Stimulated activated naive CD4-positive, alpha-beta T cell treated with Interleukin-2 at 50 U/mL for 16 hours (primary cell): ENCODE results near the gene PGP.
"Not testable (repeated sequence)": the region's sequence is repeated elsewhere in the genome, so short reads cannot be mapped to it uniquely, and the experiment has no call there.

Experiments used
- DNase-seq: peaks from one replicate; lab custom pipeline; 2025; lab: John Stamatoyannopoulos, UW

The PGP gene

DNA sequence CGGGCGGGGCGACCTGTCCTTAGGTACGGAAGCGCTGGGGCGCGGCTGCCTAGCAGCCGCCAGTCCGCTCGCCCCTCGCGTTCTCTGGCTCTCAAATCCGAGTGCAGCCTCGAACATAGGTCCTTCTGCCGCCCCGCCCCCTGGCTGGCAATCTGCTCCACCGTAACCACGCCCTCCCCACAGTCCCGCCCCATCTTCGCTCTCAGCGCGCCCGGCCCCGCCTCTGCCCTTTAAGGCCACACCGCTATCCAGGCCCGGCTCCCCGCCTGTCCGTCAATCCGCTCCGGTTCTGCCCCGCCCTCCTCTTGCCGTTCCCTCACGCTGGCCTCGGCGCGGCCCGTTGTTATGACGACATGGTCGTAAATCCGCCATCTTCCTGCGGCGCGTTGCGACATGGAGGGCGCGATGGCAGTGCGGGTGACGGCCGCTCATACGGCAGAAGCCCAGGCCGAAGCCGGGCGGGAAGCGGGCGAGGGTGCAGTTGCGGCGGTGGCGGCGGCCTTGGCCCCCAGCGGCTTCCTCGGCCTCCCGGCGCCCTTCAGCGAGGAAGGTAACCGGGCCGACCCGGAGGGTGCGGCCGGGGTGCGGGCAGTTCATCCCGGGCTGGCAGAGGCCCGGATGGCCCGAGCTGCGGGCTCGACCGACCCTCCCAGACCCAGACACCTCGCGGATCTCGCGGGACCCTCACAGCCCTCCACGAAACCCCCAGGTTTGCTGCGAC, 8.7 kb upstream of the PGP start, which contains the start of gene E4F1:
Gene E4F1 (plus strand): TSS at position 371 of the 721 bp plus-strand sequence. CDS start 23 bp downstream, at position 394.
- DNase-seq: peak; percentile 100

- no peak for DNase-seq
Observed at GRCh38 chr16:2216330-2216729, 1.7 kb upstream of the PGP start.

GRCh38 chr16:2213817-2214718, 572 bp downstream of the PGP start:
- no peak for DNase-seq

GRCh38 chr16:2212362-2213324, 2.0 kb downstream of the PGP start:
- DNase-seq: no peak

DNA sequence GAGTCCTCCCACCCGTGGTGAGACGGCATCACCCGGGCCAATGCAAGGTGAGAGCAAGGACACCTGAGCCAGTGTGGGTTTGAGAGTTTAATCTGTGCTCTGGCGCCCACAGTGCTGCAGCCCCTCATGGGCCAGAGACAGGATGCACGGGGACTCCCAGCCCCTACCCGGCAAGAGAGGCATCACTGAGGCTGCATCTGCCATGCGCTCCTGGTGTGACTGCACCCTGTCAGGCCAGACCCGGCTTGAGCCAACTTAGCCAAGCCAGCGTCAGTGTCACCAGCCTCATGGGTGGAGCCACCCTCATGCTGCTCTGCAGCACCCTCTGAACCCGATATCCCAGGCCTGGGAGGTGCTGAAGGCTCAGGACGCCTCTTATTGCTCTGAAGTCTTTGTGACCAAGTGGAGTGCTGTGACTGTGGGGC, 2.7 kb downstream of the PGP start:
- DNase-seq: no peak

DNA sequence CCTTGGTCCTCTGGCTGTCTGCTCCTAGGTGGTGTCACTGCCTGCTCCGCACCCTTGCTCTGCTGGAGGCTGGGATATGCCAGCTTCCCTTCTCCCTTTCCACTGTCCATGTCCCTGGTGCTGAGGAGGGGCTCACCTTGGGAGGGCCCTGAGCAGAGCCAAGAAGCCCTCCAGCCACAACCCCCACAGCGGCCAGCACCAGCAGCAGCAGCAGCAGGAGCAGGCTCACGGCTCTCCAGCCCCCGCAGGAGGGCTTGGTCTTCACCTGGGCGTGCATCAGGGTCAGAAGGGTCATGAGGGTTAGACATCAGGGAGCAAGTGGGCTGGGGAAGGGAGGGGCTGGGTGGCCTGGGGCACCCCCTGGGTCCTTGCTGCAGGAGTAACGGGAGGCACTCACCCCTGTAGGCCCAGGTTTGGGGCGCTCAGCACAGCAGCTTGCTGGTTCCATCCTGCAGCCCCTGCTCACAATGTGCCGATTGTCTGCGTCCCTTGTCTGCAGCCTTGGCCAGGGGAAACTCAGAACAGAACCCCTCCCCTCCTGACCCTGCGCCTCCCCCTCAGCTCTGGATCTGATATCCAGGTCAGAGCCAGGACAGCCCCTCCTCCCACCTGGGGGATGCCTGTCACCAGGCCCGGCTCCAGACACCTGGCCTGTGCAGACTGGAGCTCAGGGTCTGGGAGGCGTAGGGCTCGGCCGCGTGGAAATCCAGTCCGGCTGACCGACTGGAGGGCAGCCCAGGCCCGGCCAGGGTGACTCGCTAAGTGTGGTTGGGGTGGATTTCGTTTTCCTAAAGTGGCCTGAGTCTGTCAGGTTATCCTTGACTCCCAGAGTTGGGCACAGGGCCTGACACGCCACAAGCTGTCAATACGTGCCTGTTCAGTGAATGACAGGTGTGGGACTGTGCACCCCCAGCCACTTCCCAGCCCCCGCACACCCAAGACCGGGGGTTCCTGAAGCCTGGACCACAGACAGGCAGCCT, 4.0 kb downstream of the PGP start, which contains the start of gene BRICD5:
Gene BRICD5 (minus strand): TSS at position 478 of the 980 bp plus-strand sequence. CDS start 30 bp downstream, at position 448.
- no peak for DNase-seq

- DNase-seq: no peak
Observed at GRCh38 chr16:2210009-2210332, 4.7 kb downstream of the PGP start.

- no peak for DNase-seq
Observed at GRCh38 chr16:2209258-2210008, 5.2 kb downstream of the PGP start.

DNA sequence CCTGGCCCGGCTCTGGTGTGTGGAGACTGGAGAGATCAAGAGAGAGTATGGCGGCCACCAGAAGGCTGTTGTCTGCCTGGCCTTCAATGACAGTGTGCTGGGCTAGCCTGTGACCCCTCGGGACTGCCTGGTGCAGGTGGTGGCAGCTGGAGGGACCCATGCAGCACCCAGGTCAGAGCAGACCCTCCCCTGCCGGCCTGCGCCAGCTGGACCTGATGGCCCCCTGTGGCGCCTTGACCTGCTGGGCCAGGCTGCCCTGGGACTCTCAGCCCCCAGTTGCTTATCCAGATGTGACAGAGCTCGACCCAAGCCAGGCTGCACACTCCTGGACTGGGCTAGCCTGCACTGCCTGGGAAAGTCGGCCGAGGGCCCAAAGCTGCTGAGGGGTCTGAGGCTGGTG, 5.9 kb downstream of the PGP start:
- DNase-seq: no peak

DNA sequence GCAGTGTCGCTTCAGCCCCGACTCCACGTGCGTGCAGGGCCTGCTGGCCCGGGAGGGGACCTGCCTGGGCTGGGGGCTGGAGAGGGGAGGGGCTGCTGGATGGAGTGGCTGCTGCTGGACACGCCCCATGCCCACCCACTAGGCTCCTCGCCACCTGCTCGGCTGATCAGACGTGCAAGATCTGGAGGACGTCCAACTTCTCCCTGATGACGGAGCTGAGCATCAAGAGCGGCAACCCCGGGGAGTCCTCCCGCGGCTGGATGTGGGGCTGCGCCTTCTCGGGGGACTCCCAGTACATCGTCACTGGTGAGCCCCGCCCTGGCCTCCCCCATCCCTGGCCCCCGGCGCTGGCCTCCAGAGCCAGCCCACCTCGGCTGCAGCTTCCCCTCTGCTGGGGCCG, 6.3 kb downstream of the PGP start:
- no peak for DNase-seq

GRCh38 chr16:2207872-2208271, 6.8 kb downstream of the PGP start:
- no peak for DNase-seq

DNA sequence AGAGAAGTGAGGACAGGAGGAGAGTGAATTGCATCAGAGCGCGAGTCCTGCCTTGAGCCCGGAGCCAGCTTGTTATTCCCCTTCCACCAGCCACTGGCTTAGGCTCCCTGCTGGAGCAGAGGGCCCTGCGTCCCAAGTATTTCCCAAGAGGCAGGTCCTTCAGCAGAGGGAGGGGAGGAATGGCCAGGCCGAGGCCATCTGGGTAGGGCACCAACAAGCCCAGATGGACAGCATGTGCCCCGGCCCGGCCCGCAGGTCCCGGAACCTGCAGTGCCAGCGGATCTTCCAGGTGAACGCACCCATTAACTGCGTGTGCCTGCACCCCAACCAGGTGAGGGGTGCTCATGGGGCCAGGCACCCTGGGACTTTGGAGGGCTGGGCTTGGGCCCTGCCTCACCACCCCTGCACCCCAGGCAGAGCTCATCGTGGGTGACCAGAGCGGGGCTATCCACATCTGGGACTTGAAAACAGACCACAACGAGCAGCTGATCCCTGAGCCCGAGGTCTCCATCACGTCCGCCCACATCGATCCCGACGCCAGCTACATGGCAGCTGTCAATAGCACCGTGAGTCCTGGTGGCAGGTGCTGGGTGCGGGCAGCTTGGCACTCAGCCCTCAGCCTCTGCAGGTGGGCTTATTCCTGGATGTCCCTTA, 7.7 kb downstream of the PGP start:
- DNase-seq: no peak

GRCh38 chr16:2206420-2206779, 8.2 kb downstream of the PGP start:
- DNase-seq: no peak

GRCh38 chr16:2205967-2206313, 8.7 kb downstream of the PGP start:
- DNase-seq: no peak

DNA sequence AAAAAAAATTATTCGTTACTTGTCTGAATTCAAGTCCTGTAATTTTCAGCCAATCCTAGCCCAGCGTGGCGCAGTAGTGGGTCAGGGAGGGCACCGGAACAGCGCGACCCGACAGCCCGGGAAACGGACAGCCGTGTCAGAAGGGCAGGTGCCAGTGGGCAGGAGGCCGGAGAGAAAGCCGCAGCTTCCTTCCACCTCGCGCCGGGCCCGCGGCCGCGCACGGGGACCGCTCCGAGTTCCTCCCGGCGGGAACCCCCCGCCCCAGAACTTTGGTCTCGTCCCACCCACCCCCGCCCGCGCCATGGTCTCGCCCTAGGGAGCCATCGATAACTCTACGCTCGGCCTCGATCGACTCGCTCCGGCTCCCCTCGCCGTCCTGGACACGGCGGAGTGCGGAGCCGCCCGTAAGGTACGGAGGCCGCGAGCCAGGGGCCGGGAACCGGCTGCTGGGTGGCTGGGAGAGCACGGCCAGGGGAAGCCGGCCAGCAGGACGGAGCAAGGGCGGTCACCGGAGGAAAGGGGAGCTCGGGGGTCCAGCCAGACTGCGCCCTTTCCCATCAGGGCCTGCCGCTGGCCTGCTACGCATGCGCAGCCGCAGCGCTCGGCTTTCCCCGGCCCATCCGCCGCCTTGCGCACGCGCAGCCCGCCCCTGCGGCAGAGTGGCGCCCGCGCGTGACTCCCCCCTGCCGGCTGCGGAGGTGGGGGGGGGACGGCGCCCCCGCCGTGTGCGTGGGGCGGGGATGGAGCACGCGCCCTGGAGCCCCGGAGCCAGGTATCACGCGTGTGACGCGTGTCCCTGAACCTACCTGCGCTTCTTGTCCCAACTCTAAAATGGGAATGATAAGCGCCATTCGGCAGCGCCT, 9.3 kb downstream of the PGP start, which contains the start of gene MLST8:
Gene MLST8 (plus strand): TSS at position 351 of the 863 bp plus-strand sequence. CDS start 632 bp downstream, outside the sequence.
- peak; percentile 83 for DNase-seq

GRCh38 chr16:2204416-2205103, 10.1 kb downstream of the PGP start:
- no peak for DNase-seq

- DNase-seq: not testable (repeated sequence)
Observed at GRCh38 chr16:2203119-2203688, 11.4 kb downstream of the PGP start.

DNA sequence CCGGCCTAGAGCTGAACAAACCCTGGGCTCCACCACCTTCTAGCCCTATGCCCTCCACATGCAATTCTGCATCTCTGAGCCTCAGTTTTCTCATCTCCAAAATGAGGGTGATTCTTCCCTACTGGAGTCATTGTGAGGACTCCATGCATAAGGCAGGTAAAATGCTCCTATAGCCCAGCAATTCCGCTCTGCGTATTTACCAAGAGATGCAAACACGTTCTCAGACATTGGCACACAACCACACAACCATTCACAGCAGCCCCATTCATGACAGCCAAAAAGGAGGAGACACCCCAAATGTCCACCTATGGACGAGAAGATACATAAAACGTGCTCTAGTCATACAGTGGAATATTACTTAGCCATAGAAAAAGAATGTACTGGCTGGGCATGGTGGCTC, 14.3 kb downstream of the PGP start:
- no peak for DNase-seq
